ENCODE measurements around the gene CSTB.

CSTB gene

DNA sequence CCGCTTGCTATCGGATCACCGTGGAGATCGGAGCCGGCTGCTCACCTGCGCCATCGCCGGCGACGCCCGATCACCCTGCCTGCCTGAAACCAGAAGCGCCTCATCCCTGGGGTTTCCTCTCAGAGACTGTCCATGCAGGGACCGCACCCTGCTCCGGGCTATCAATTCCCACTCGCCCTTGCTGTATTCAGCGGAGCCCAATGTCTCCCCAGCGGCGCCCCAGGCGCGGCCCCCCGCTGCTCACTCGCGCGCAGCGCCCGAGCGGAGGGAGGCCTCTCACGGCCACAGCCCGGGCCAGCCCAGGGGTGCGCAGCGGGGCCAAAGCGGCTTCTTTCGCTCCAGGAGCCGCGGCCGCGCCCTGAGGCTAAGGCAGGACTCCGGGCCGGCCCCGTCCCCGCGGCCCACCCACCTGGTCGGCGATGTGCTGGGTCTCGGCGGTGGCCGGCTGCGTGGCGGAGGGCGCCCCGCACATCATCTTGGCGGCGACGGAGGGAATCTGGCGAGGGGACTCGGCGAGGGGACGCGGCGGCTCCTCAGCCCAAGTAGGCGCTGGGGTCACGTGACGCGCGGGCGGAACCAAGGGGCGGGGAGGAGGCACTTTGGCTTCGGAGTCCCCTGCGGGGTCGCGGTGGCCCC is at the start of gene CSTB (continued):
- TF ChIP-seq OVOL3 (tag by site-specific recombination; IDR thresholded peaks at IDR 0.05) = no peak
- TF ChIP-seq ZBTB26 (tag by site-specific recombination; optimal IDR thresholded peaks at IDR 0.05) = peak; percentile 95
- TF ChIP-seq BCL11B (tag by site-specific recombination; IDR thresholded peaks at IDR 0.05; ENCODE audit: low read depth) = no peak
- 0 out of 2 replicates have a peak, but pooled peaks have one; percentile 37 for TF ChIP-seq YY1 (tag by site-specific recombination; IDR thresholded peaks at IDR 0.05)
- no peak for TF ChIP-seq ZNF548 (tag by site-specific recombination; IDR thresholded peaks at IDR 0.05)
- TF ChIP-seq KLF9 (tag by site-specific recombination; IDR thresholded peaks at IDR 0.05; ENCODE audit: low read depth) = no peak
- peak; percentile 14; the same call in 1 of the 2 replicates for TF ChIP-seq ZNF398 (tag by site-specific recombination; IDR thresholded peaks at IDR 0.05)
- no peak for TF ChIP-seq ZNF114 (tag by site-specific recombination; IDR thresholded peaks at IDR 0.05)
- TF ChIP-seq ZNF513 (tag by site-specific recombination; IDR thresholded peaks at IDR 0.05) = no peak
- no peak for TF ChIP-seq ZSCAN23 (tag by site-specific recombination; IDR thresholded peaks at IDR 0.05)
- TF ChIP-seq ZFHX2 (tag by site-specific recombination; conservative IDR thresholded peaks at IDR 0.05) = peak; percentile 70
- no peak for TF ChIP-seq ZBTB21 (tag by site-specific recombination; IDR thresholded peaks at IDR 0.05)
- TF ChIP-seq ZNF214 (tag by site-specific recombination; IDR thresholded peaks at IDR 0.05; ENCODE audit: borderline replicate concordance) = no peak
- TF ChIP-seq ZNF223 (tag by site-specific recombination; IDR thresholded peaks at IDR 0.05) = no peak
- TF ChIP-seq ZNF266 (tag by site-specific recombination; IDR thresholded peaks at IDR 0.05; ENCODE audit: low read depth) = no peak
- TF ChIP-seq ZNF660 (tag by site-specific recombination; IDR thresholded peaks at IDR 0.05) = no peak; the same call in 1 of the 2 replicates
- TF ChIP-seq HOXA7 (CRISPR knock-in tag; IDR thresholded peaks at IDR 0.05; ENCODE audit: borderline replicate concordance) = no peak
- TF ChIP-seq ZNF747 (tag by site-specific recombination; IDR thresholded peaks at IDR 0.05) = no peak
- no peak; the same call in 1 of the 2 replicates for TF ChIP-seq ZBTB7A (tag by site-specific recombination; IDR thresholded peaks at IDR 0.05; ENCODE audit: low read depth)
- no peak for TF ChIP-seq ZNF830 (tag by site-specific recombination; IDR thresholded peaks at IDR 0.05; ENCODE audit: low read depth)
- peak; percentile 24; the same call in 1 of the 2 replicates for TF ChIP-seq PBX3 (CRISPR knock-in tag; IDR thresholded peaks at IDR 0.05)
- TF ChIP-seq ZNF133 (tag by site-specific recombination; IDR thresholded peaks at IDR 0.05) = no peak
- TF ChIP-seq ZNF600 (tag by site-specific recombination; IDR thresholded peaks at IDR 0.05) = peak; percentile 70
- peak; percentile 97 for TF ChIP-seq ZNF561 (tag by site-specific recombination; IDR thresholded peaks at IDR 0.05; ENCODE audit: borderline replicate concordance)
- no peak for TF ChIP-seq ZNF350 (tag by site-specific recombination; IDR thresholded peaks at IDR 0.05)
- peak; percentile 97 for TF ChIP-seq ZNF10 (tag by site-specific recombination; IDR thresholded peaks at IDR 0.05)
- TF ChIP-seq ZNF777 (tag by site-specific recombination; IDR thresholded peaks at IDR 0.05; ENCODE audit: borderline replicate concordance) = no peak
- no peak for TF ChIP-seq ZNF514 (tag by site-specific recombination; IDR thresholded peaks at IDR 0.05)
- TF ChIP-seq TCF7L2 (IDR thresholded peaks at IDR 0.05; ENCODE audit: borderline replicate concordance, low read depth, low read length) = no peak
- TF ChIP-seq ZNF335 (tag by site-specific recombination; conservative IDR thresholded peaks at IDR 0.05) = peak; percentile 61
- TF ChIP-seq, protein P1, sequence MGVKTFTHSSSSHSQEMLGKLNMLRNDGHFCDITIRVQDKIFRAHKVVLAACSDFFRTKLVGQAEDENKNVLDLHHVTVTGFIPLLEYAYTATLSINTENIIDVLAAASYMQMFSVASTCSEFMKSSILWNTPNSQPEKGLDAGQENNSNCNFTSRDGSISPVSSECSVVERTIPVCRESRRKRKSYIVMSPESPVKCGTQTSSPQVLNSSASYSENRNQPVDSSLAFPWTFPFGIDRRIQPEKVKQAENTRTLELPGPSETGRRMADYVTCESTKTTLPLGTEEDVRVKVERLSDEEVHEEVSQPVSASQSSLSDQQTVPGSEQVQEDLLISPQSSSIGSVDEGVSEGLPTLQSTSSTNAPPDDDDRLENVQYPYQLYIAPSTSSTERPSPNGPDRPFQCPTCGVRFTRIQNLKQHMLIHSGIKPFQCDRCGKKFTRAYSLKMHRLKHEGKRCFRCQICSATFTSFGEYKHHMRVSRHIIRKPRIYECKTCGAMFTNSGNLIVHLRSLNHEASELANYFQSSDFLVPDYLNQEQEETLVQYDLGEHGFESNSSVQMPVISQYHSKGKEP (tag by site-specific recombination; IDR thresholded peaks at IDR 0.05) = no peak
